ENCODE measurements around the gene LRG1. TPM values are rescaled to one million over a fixed set of nuclear protein-coding genes. Genes with fewer than 3 reads are reported as not detected.

Gene LRG1
- total and polyA plus RNA-seq, 2 experiments from 2014 or later: 6.3 to 9.8 TPM

- Histone ChIP-seq H4K20me1 (ENCODE audit: insufficient read depth, poor library complexity, severe bottlenecking) (no peaks in the 10 kb centered on the region), H3K27ac (no peak overlapping the region), H3K27me3 (peaks cover 31% of the 10 kb centered on the region), H3K4me2 (peak overlapping the region; percentile 80), H3K4me1 (ENCODE audit: insufficient read depth) (peaks cover 10% of the 10 kb centered on the region), H2AFZ (no peak overlapping the region), H3K4me3 (no peak overlapping the region), H3K9me2 (replicated peaks; ENCODE audit: insufficient read depth) (no peaks in the 10 kb centered on the region), H3K36me3 (replicated peaks; ENCODE audit: insufficient read depth, low read depth) (no peaks in the 10 kb centered on the region), H3K79me2 (no peaks in the 10 kb centered on the region), H3K9me3 (ENCODE audit: low read depth) (no peaks in the 10 kb centered on the region)
- WGBS (ENCODE audit: low lambda C conversion rate, missing lambda C conversion rate): 25% methylated on average over 31 of the region's 57 CpGs
- DNase-seq (ENCODE audit: low spot score): no peak
- TF ChIP-seq EZH2phosphoT487 (IDR thresholded peaks at IDR 0.05; ENCODE audit: low read depth, severe bottlenecking, unreplicated experiment) (no peak), EZH2 (IDR thresholded peaks at IDR 0.05; ENCODE audit: borderline replicate concordance) (no peak), CTCF (IDR thresholded peaks at IDR 0.05; ENCODE audit: poor library complexity) (no peak)
These were observed 42.1 kb upstream of the LRG1 start for GRCh38 chr19:4581666-4582553.

DNA sequence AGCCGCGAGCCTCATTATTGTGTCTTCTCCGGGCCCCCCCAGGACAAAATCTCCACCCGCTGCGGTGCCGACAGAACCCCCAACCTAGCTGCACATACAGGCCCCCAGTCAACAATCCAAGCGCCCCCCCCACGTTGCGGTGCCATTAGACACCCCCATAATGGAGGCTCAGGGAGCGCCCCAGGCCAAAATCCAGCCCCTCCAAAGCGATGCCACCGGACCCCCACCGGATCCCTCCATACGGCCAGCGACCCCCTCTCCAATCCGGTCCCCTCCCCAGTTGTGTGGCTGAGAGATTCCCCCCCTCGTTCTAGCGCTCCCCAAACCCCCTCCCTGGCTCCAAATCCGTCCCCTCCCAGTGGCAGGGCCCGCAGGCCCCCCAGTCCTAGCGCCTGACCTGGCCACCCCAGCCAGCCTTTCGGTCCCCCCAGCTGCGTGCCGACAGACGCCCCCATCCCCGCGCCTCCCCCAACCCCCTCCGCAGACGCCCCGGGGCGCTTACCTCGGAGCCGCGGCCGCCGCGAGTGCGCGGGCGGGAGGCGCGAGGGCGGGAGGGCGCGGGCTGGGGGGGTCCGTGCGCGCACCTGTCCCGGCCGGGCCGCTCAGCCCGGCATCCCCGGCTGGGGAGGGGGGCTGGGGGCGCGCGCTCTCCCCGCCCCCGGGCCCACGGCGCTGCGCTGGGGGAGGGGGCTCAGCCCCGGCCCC is 41.3 kb upstream of the LRG1 start:
- Histone ChIP-seq H3K9me2 (replicated peaks; ENCODE audit: insufficient read depth) (no peaks in the 10 kb centered on the region), H3K36me3 (replicated peaks; ENCODE audit: insufficient read depth, low read depth) (no peaks in the 10 kb centered on the region), H3K4me2 (peak overlapping the region; percentile 80), H4K20me1 (ENCODE audit: insufficient read depth, poor library complexity, severe bottlenecking) (no peaks in the 10 kb centered on the region), H3K9me3 (ENCODE audit: low read depth) (no peaks in the 10 kb centered on the region), H2AFZ (no peak overlapping the region), H3K27ac (no peak overlapping the region), H3K4me3 (no peak overlapping the region), H3K79me2 (no peaks in the 10 kb centered on the region), H3K27me3 (peaks cover 31% of the 10 kb centered on the region), H3K4me1 (ENCODE audit: insufficient read depth) (peaks cover 10% of the 10 kb centered on the region)
- TF ChIP-seq EZH2 (IDR thresholded peaks at IDR 0.05; ENCODE audit: borderline replicate concordance): no peak
- TF ChIP-seq EZH2phosphoT487 (IDR thresholded peaks at IDR 0.05; ENCODE audit: low read depth, severe bottlenecking, unreplicated experiment): peak; percentile 60
- DNase-seq (ENCODE audit: low spot score): no peak
- WGBS (ENCODE audit: low lambda C conversion rate, missing lambda C conversion rate): 0% methylated on average over 4 of the region's 62 CpGs

- no peaks in the 10 kb centered on the region for H4K20me1 ChIP-seq (ENCODE audit: insufficient read depth, poor library complexity, severe bottlenecking)
- peak; percentile 85 for TF ChIP-seq EZH2 (IDR thresholded peaks at IDR 0.05; ENCODE audit: borderline replicate concordance)
- peak; percentile 59 for TF ChIP-seq EZH2phosphoT487 (IDR thresholded peaks at IDR 0.05; ENCODE audit: low read depth, severe bottlenecking, unreplicated experiment)
- peak; percentile 15 for TF ChIP-seq CTCF (IDR thresholded peaks at IDR 0.05; ENCODE audit: poor library complexity)
- no peak overlapping the region for H3K27ac ChIP-seq
- H3K4me1 ChIP-seq (ENCODE audit: insufficient read depth): peaks cover 14% of the 10 kb centered on the region
- no peaks in the 10 kb centered on the region for H3K79me2 ChIP-seq
- H3K36me3 ChIP-seq (replicated peaks; ENCODE audit: insufficient read depth, low read depth): no peaks in the 10 kb centered on the region
- H3K9me2 ChIP-seq (replicated peaks; ENCODE audit: insufficient read depth): no peaks in the 10 kb centered on the region
- peaks cover 29% of the 10 kb centered on the region for H3K27me3 ChIP-seq
- 18% methylated on average over 23 of the region's 50 CpGs for WGBS (ENCODE audit: low lambda C conversion rate, missing lambda C conversion rate)
- no peaks in the 10 kb centered on the region for H3K9me3 ChIP-seq (ENCODE audit: low read depth)
- no peak overlapping the region for H3K4me3 ChIP-seq
- DNase-seq (ENCODE audit: low spot score): peak; percentile 11
- no peak overlapping the region for H2AFZ ChIP-seq
- peak overlapping the region; percentile 80 for H3K4me2 ChIP-seq
These were observed 40.4 kb upstream of the LRG1 start for GRCh38 chr19:4580021-4580901.

Data from hepatocyte (in vitro differentiated cells).